Renal cortical epithelial cell (primary cell): Measurements from ENCODE around the gene PPARG. TPM values are rescaled to one million over a fixed set of nuclear protein-coding genes. Genes with fewer than 3 reads are reported as not detected.
"Not testable (repeated sequence)": the region's sequence is repeated elsewhere in the genome, so short reads cannot be mapped to it uniquely, and the experiment has no call there.

Source experiments
- DNase-seq: peaks from one replicate; pipeline ENCODE4 v3.0.0-alpha.2; 2011; ENCODE audit warnings: low read depth
- total RNA-seq: library from RNA; depleted of rRNA; stranded (reverse); fragments of >200 nt; gene quantifications from 2 replicates; pipeline ENCODE4 v1.2.3, GENCODE V29; 2014

PPARG gene
- total RNA-seq, 1 donor from 2014 or later = 11.3 TPM

DNA sequence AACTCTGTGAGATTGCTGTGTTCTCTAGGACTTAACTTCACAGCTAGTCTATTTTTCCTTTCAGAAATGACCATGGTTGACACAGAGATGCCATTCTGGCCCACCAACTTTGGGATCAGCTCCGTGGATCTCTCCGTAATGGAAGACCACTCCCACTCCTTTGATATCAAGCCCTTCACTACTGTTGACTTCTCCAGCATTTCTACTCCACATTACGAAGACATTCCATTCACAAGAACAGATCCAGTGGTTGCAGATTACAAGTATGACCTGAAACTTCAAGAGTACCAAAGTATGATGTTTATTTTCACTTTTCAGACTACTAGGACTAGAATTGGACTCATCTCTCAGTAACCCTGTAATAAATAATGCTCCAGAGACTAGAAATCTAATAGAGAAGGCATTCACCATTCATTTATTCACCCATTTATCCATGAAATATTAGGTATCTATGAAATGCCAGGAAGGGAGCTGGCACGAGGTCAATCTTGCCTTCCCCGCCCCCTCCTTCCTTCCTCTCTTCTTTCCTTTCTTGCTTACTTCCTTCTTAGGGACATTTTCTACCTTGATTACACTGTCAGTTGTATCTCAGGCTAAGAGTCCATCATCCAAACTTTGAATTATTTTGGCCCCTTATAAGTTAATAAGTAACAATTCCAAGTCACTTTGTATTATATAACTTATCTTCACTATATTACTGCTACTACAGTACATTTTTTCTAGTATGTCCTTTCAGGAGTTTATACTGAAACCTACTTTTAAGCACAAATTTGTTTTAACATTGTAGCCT is 91.0 kb downstream of the PPARG start:
- no peak for DNase-seq

DNA sequence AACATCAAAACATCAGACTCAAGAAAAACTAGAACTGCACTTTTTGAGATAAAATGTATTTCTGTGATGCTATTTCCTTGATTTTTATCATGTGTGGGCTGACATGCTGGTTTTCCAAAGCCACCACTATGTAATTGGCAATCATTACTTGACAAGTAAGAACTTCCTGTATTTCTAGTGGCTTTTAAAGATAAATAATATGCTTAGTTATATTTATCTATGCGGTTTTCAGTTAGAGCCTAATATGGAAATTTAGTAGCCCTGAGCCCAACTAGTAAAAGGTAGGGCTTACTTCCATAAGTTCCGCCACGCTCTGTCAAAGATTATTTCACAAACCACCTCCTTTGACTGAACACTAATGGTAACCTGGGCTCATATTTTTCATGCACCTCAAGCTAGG is 91.6 kb downstream of the PPARG start:
- no peak for DNase-seq

DNA sequence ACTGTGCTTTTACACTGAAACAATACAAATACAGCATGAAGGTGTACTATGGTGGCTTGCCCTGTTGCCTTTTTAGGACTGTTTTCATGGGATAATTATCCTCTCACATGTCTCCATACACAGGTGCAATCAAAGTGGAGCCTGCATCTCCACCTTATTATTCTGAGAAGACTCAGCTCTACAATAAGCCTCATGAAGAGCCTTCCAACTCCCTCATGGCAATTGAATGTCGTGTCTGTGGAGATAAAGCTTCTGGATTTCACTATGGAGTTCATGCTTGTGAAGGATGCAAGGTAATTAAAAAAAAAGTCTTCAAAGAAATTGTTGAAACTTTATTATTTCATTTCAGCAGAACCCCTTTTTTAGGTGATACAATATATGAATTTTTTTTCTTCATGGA is 92.3 kb downstream of the PPARG start:
- no peak for DNase-seq

DNA sequence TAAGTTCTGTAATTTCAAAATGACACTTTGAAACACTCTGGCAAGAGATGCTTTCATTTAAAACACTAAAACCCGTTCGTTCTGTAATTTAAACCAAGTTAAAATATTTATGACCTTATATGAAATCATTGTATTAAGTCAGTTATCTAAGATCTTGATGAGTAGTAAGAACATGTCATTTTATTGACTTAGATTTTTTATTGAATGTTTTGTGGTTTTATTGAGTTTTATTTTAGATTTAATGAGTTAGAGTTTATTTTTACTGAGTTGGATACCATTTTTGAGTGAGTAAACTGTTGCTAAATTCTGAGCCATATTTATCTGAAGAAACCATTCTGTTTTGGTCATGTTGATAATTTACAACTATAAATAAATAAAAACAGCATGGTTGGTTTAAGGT is 94.3 kb downstream of the PPARG start:
- no peak for DNase-seq

DNA sequence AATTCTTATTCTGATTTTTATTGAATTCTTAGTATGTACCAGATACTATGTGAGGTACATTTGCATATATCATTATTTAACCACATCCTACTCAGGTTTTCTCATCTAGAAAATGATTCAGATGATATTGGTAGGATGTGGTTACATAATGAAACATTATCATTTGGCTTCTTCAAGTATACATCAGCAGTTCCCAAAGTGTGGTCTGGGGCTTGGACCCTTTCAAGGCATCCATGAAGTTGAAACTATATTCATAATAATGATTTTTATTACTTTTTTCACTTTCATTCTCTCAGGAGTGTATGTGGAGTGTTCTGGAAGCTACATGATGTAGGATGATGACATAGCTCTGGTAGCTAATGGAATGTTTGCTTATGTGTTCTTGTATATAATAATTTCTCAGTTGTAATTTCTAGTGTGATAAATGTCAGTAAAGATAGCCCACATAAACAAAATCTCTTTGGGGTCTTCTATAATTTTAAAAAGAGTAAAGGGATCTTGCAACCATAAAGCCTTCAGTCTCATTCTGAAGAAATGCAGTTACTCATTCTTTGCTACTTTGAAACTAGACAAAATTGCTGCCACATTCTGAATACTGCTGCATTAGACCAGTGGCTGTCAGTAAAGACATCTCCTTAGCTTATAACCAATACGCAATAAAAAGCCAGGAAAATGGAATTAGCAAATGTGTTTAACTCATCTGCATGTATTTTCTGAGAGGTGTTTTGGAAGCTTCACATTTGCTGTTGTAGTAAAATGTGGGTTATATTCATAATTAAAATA is 95.8 kb downstream of the PPARG start:
- DNase-seq = no peak

DNA sequence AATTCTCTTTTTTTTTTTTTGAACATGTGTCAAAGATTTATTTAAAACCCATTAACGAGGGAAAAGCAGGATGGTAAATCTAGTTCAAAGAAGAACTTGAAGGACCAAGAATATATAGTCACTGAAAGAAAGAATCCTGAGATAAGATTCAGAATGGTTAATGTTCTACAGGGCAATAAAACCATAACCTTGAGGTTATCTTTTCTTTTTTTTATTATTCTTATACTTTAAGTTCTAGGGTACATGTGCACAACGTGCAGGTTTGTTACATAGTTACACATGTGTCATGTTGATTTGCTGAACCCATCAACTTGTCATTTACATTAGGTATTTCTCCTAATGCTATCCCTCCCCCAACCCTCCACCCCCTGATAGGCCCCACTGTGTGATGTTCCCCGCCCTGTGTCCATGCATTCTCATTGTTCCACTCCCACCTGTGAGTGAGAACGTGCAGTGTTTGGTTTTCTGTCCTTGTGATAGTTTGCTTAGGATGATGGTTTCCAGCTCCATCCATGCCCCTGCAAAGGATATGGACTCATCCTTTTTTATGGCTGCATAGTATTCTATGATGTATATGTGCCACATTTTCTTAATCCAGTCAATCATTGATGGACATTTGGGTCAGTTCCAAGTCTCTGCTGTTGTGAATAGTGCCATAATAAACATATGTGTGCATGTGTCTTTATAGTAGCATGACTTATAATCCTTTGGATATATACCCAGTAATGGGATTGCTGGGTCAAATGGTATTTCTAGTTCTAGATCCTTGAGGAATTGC is 97.8 kb downstream of the PPARG start:
- not testable (repeated sequence) for DNase-seq

DNA sequence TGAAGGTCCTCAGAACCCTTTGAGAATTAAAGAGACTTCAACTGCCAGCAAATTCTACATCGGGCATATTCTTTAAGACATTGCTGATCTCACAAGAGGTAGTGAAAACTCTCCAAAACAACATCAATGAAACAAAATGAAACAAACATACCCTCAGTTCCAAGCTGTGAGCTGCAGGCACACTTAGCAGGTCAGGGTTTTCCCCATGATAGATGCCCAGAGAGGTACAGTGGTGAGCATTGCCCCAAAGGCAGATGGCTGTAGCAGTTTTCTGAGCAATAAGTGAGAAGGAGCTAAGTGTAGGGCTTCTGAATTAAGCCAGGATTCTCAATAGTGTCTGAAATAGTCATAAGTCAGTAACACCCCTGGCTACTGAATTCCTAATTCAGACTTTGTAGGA is 99.3 kb downstream of the PPARG start:
- DNase-seq = no peak

DNA sequence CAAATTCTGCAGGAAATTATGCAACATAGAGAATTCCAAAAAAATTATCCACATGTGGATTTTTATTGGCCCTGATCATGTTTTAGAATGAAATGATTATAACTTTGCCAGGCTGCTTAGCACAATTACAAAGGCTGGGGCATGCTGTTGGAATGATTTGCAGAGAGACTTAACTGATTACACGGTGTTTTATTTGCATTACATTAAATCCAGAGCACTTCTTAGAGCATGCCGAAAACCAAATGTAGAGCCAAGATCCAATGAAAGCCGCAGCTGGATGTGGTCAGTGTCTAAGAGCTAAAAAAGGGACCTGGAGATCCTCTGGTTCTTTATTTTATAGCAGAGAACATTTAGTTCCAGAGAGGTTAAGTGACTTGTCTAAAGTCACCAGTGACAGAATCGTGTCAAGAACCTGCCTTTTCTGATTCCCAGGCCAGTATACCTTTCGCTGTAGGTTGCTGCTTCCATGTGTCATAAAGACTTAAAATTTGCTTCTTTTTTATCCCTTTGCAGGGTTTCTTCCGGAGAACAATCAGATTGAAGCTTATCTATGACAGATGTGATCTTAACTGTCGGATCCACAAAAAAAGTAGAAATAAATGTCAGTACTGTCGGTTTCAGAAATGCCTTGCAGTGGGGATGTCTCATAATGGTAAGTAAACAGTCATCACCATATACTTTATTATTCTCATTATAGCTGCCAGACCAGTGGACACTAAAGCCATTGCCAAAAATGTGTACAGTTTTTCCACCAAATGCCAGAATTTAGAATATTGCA is 103.4 kb downstream of the PPARG start:
- DNase-seq = no peak

DNA sequence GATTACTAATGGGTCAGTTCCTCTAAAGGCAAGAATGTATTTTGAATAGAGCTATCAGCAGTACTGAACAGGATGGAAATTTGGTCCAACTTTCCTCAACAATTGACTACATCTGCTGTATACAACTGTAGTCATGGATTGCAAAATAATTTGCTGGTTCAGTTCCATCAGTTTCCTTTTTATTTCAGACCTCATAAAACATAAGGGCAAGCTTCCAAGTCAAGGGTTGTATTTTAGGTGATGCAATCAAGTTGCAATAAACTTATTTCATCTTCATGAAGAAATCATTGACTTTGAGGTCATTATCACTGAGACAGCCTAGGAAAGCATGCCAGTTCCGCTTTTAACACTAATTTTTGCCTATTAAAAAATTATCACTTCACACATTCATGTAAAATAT is 105.0 kb downstream of the PPARG start:
- DNase-seq = peak; percentile 72

DNA sequence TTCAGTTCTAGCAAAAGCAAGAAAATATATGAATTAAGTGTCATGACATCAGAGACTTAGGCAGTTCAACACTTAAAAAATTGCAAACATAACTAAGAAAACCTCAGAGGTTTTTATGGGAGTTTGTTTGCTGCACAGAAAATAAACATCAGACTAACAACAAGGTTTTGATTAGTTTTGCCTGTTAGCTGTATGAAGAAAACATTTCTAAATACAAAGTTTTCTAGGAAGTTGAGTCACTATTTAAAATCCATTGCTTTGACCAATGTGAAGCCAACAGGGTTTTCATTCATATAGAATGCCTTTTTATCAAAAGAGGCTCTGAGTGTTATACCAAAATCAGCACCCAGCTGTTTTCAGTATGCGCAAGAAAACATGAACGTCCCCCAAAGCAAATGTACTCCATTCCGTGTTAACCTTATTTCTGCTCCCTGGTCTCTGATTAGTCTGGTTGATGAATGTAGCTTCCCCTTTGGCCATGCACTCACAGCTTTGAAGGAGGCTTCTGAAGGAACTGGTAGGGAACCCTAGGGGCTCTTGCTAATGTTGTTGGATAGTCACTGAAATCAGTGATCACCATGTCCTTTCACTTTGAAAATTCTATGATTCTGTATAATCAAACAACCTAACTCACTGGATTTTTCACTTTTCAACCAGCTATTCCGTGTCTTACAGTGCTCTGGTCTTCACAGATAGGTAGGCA is 105.8 kb downstream of the PPARG start:
- no peak for DNase-seq

DNA sequence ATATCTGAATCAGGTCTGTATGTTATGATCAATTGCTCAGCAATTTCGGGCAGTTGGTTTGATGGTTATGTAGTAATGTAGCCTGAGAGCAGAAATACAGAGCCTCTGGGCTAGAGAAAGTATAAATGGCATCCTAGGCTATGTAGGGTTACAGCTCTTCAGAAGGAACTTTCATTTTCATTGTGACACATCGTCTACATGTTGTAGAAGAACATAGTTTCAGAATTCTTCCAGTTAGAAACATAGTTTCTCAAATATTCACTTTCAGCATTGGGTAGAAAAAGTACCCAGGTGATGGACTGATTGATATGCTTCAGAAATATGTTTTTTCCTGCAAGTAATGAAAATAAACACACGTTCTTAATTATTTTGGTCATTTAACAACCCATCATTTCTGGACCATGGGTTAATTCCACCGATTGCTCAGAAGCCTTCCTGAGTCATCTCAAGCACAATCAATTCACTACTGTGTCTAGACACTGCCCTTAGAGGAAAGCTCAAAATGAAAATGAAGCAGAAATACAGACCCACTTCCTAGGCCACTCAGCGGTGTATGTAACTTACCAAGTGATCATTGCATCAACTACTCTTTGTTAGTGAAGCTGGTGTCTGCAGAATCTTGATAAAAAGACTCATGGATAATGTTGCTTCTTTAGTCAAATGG is 106.6 kb downstream of the PPARG start:
- DNase-seq = no peak

DNA sequence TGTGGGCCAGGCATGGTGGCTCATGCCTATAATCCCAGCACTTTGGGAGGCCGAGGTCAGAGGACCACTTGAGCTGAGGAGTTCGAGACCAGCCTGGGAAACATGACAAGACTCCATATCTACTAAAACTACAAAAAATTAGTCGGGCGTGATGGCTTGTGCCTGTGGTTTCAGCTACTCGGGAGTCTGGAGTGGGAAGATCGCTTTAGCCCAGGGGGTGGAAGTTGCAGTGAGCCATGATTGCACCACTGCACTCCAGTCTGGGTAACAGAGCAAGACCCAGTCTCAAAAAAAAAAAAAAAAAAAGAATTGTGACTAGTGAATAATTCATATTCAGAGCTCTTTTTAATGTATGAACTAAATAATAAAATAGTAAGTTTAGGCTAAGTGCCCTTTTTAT is 107.6 kb downstream of the PPARG start:
- peak; percentile 23 for DNase-seq

DNA sequence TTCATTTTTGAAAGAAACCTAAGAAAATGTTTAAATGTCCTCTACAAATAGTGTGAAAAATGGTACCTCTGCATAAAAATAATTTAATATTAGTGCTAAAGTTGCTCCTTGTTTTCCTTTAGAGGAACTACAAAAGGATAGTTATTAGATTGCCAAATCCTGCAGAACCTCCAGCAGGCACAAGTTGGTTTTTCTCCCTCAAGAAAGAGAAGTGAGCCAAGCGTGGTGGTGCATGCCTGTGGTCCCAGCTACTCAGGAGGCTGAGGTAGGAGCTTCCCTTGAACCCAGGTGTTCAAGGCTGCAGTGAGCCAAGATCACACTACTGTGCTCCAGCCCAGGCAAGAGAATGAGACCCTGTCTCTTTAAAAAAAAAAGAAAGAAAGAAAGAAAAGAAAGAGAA is 110.4 kb downstream of the PPARG start:
- no peak for DNase-seq

DNA sequence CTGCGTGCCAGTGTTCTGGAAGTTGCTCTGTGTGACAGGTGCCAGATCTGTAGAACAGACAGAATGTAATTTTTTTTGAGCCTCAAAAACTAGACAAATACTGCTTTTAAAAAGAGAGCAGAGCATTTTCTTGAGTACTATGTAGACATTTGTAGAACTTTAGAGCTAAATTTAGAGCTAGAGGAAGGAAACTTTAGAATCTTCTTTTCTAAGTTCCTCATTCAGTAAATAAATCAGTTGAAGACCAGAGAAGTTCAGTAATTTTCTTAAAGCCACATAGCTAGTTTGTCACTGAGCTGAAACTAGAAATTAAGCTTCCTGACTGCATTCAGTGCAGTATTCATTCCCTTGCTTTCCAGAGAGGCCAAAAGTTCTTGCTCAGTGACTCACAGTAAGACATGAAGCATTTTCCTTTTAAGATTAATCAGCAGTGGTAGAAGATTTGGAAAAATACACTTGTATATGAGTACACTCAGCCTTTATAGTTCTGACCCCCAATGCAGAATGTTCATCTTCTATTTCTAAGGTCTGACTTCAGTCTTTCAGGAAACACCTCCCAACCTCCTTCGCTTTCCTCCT is 111.8 kb downstream of the PPARG start:
- DNase-seq = peak; percentile 86

DNA sequence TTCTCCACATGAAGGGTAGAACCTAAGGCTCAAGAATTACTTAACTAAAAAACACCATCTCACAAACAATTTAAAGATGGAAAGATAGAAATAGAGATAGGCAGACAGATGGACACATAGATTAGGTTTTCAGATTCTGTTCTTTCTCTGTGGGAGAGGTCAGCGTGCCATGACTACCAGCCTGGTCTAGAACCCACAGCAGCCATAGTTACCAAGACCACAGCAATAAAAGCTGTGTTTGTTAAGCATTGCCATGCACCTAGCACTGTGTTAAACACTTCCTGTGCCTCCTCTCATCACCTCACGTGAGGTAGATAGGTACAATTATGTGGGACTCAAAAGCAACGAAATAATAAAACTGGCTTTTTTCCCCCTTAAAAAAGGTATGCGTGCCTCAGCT is 112.3 kb downstream of the PPARG start:
- DNase-seq = no peak

DNA sequence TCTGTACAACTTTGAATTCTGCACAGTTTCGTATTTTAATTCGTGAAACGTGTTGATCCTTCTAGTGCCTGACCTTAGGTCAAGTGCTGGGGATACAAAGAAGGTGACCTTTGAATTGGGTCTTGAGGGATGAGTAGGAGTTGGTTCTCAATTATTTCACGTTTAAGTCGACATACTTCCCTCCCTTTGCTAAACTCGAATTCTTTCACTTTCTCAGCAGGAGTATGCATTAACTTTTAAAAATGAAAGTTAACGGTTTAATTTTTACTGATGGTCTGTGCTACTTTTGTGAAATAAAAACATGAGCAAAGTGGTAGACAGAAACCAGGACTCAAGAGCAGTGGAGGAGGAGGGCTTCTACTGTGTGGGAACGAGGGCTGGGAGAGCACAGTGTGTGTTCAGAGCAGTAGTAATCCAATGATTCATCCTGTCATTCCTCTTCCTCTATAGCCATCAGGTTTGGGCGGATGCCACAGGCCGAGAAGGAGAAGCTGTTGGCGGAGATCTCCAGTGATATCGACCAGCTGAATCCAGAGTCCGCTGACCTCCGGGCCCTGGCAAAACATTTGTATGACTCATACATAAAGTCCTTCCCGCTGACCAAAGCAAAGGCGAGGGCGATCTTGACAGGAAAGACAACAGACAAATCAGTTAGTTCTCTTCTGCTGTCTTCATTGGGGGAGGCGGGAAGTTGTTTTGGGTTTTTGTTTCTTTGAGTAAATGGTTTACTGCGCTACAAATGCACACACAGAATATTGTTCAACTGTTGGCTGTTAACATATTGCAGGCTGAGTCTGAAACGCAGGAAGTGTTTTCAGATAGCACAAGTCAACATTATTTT is 116.8 kb downstream of the PPARG start:
- DNase-seq = peak; percentile 91

DNA sequence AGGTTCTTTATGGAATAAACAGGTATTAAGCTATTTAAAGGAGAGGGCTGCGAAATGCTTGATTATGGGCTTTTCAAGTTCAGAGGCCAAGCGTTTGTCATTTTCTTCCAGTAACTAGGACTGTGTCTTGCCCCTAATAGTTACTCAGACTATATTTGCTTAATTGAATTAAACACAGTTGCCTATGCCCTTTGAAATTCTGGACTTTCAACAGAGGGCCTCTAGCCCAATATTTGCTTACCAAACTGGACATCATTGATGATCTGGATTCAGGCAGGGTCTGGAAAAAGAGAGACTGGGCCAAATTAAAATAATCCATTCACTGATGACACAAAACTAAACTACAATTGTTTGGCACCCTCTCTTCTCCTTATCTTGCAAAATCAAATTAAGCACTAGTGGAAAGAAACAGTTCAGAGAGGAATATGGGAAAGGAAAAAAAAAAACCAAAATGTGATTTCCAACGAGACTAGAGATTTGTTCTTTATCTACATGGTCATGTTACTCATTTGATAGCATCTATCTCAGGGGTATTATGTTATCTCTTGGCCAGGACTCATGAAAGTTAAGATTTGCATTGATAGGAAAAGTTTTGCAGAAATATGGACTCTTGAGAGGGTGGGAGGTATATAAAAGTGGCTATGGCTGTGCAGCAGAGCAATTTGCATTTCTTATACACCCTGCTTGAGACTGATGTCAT is 120.3 kb downstream of the PPARG start:
- no peak for DNase-seq
